NB4 (cell line): ENCODE data around the gene ALOX15B.

Experiments
- TF ChIP-seq, protein P1 (sequence below): IDR thresholded peaks from one replicate; pipeline ENCODE4 v1.5.1; 2012; ENCODE audit warnings: low read depth, low read length
- TF ChIP-seq, protein P2 (sequence below): IDR thresholded peaks from 2 replicates; pipeline ENCODE4 v1.6.1; 2011; ENCODE audit warnings: low read depth, low read length

DNA sequence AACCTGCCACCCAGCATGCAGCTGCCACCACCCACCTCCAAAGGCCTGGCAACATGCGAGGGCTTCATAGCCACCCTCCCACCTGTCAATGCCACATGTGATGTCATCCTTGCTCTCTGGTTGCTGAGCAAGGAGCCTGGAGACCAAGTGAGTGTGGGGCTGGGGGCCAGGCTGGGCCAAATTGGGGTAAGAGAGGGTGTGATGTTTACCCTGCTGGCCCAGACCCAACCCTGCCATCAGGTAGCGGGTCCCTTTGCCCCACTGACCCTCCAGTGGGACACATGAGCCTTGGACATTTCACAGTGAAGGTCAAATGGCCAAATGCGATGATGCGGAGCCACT lies 8.9 kb downstream of the ALOX15B start:
- TF ChIP-seq, protein P1, sequence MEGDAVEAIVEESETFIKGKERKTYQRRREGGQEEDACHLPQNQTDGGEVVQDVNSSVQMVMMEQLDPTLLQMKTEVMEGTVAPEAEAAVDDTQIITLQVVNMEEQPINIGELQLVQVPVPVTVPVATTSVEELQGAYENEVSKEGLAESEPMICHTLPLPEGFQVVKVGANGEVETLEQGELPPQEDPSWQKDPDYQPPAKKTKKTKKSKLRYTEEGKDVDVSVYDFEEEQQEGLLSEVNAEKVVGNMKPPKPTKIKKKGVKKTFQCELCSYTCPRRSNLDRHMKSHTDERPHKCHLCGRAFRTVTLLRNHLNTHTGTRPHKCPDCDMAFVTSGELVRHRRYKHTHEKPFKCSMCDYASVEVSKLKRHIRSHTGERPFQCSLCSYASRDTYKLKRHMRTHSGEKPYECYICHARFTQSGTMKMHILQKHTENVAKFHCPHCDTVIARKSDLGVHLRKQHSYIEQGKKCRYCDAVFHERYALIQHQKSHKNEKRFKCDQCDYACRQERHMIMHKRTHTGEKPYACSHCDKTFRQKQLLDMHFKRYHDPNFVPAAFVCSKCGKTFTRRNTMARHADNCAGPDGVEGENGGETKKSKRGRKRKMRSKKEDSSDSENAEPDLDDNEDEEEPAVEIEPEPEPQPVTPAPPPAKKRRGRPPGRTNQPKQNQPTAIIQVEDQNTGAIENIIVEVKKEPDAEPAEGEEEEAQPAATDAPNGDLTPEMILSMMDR = no peak
- TF ChIP-seq, protein P2, sequence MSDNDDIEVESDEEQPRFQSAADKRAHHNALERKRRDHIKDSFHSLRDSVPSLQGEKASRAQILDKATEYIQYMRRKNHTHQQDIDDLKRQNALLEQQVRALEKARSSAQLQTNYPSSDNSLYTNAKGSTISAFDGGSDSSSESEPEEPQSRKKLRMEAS = no peak
